ENCODE results near the gene CNIH1.
"Not testable (repeated sequence)": the region's sequence is repeated elsewhere in the genome, so short reads cannot be mapped to it uniquely, and the experiment has no call there.

The CNIH1 gene

GRCh38 chr14:54465654-54466053 is 24.5 kb upstream of the CNIH1 start:
- no peak for DNase-seq

GRCh38 chr14:54462048-54462447 is 20.9 kb upstream of the CNIH1 start:
- no peak for DNase-seq

DNA sequence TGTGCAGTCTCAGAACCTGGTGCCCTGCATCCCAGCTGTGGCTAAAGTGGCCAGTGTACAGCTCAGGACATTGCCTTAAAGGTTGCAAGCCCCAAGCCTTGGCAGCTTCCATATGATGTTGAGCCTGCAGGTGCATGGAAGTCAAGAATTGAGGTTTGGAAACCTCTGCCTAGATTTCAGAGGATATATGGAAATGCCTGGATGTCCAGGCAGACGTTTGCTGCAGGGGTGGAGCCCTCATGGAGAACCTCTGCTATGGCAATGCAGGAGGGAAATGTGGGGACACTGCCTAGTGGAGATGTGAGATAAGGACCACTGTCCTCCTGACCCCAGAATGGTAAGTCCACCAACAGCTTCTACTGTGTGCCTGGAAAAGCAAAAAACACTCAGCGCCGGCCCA is 17.9 kb upstream of the CNIH1 start:
- DNase-seq, result no peak

DNA sequence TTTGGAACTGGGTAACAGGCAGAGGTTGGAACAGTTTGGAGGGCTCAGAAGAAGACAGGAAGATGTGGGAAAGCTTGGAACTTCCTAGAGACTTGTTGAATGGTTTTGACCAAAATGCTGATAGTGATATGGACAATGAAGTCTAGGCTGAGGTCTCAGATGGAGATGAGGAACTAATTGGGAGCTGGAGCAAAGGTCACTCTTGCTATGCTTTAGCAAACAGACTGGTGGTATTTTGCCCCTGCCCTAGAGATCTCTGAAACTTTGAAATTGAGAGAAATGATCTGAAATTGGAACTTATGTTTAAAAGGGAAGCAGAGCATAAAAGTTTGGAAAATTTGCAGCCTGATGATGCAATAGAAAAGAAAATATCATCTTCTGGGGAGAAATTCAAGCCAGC is 17.4 kb upstream of the CNIH1 start:
- not testable (repeated sequence) for DNase-seq

DNA sequence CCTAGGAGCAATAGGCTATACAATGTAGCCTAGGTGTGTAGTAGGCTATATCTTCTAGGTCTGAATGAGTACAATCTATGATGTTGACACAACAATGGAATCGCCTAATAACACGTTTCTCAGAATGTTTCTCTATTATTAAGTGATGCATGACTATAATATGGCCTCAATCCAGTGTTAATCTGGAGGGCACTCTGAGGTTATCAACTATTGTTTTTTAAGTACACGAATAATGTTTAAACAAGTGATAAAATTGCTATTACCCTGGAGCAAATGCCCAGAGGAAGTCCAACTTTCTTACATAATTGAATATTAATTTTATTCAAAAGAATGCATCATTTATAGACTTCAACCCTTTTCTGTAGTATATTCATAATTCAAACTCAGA is 16.4 kb upstream of the CNIH1 start:
- DNase-seq, result no peak

DNA sequence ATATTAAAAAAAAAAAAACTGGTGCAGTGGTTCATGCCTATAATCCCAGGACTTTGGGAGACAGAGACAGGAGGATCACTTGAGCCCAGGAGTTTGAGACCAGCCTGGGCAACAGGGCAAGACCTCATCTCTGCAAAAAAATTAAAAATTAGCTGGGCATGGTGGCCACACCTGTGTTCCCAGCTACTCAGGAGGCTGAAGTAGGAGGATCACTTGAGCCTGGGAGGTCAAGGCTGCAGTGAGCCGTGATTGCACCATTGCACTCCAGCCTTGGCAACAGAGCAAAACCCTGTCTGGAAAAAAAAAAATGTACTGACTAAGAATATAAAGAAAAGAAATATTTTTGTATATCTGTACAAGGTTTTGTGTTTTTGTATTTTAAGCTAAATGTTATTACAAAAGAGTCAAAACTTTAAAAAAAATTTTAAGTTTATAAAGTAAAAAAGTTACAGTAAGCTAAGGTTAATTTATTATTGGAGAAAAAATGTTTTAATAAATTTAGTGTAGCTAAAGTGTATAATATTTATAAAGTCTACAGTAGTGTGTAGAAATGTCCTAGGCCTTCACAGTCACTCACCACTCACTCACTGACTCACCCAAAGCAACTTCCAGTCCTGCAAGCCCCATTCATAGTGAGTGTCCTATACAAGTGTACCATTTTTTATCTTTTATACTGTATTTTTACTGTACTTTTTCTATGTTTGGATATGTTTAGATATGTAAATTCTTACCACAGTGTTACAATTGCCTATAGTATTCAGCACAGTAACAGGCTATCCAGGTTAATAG is 15.8 kb upstream of the CNIH1 start:
- not testable (repeated sequence) for DNase-seq

- no peak for DNase-seq
Measured at GRCh38 chr14:54455363-54455762, 14.2 kb upstream of the CNIH1 start.

- DNase-seq, result peak; percentile 39
Measured at GRCh38 chr14:54453990-54454389, 12.8 kb upstream of the CNIH1 start.

GRCh38 chr14:54453252-54453651 is 12.1 kb upstream of the CNIH1 start:
- DNase-seq, result no peak

DNA sequence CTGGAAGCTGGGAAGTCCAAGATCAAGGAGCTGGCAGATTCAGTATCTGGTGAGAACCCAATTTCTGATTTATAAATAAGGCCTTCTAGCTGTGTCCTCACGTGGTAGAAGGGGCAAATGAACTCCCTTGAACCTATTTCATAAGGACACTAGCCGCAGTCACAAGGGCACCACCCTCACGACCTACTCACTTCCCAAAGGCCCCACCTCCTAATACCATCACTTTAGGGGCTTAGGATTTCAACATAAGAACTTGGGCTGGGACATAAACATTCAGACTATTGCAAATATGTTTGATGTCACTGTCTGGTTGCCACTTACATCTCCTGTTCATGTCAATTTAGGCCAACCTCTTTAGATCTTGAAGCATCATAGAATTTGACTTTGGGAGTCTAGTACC is 10.8 kb upstream of the CNIH1 start:
- no peak for DNase-seq

GRCh38 chr14:54451121-54451601 is 10.0 kb upstream of the CNIH1 start:
- DNase-seq, result no peak

- peak; percentile 69 for DNase-seq
Measured at GRCh38 chr14:54450535-54450934, 9.4 kb upstream of the CNIH1 start.

GRCh38 chr14:54447231-54447692 is 6.1 kb upstream of the CNIH1 start:
- no peak for DNase-seq

- DNase-seq, result no peak
Measured at GRCh38 chr14:54446161-54446693, 5.1 kb upstream of the CNIH1 start.

DNA sequence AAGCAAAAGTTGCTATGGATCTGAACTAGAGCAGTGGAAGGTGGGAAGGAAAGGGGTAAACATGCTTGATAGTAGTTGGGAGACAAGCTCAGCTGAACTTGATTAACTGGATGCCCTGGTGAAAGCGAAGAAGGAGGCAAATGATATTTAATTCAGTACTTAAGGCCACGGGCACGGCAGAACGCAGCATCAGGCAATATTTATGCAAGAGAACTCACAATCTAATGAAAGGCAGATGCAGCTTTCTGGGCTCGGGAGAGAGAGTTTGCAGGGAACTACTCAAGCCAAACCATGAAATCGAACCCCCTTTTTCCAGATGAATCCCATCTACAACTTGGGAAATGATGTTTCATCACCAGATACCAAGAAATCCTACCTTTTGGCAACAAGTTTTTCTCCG is 3.5 kb upstream of the CNIH1 start:
- DNase-seq, result no peak

GRCh38 chr14:54443981-54444380 is 2.8 kb upstream of the CNIH1 start:
- no peak for DNase-seq

DNA sequence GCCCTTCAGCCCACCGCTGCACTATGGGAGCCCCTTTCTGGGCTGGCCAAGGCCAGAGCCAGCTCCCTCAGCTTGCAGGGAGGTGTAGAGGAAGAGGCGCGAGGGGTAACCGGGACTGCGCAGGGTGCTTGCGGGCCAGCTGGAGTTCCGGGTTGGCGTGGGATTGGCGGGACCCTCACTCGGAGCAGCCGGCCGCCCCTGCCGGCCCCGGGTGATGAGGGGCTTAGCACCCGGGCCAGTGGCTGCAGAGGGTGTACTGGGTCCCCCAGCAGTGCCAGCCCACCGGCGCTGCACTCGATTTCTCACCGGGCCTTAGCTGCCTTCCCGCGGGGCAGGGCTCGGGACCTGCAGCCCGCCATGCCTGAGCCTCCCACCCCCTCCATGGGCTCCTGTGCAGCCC is 1.8 kb upstream of the CNIH1 start:
- DNase-seq, result not testable (repeated sequence)

- no peak for DNase-seq
Measured at GRCh38 chr14:54440476-54440872, 700 bp downstream of the CNIH1 start.

DNA sequence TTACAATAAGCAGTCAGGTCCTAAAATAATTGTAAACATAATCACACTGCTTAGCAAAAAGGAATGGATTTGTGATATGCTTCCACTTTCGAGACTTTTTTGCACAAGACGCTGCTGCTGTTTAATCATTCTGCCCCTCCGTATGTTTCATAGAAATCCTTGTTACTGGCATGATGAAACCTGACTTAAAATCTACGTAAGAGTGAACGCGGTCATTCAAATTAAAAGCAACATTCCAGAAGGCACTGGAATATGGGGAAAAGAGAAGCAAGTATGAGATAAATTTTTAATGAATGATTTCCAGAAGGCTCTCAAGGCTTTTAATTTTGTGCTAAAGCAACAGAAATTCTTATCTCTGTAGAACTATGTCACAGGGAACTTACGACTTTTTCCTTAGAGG is 1.1 kb downstream of the CNIH1 start:
- peak; percentile 35 for DNase-seq

DNA sequence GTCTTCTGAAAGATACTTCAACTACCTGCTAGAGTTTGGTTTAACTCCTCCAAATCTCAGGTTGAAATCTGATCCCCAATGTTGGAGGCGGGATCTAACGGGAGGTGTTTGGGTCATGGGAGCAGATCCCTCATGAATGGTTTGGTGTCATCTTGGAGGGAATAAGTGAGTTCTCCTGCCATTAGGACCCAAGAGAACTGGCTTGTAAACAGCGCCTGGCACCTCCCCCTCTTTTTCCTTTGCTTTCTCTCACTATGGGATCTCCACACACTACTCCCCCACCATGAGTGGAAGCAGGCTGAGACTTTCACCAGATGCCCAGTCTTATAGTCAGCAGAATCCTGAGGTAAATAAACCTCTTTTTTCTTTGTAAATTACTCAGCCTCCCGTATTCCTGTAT is 2.5 kb downstream of the CNIH1 start:
- no peak for DNase-seq

- DNase-seq, result not testable (repeated sequence)
Measured at GRCh38 chr14:54437954-54438353, 3.2 kb downstream of the CNIH1 start.

- DNase-seq, result peak; percentile 71
Measured at GRCh38 chr14:54435500-54435981, 5.6 kb downstream of the CNIH1 start.

- DNase-seq, result no peak
Measured at GRCh38 chr14:54428527-54428926, 12.6 kb downstream of the CNIH1 start.

DNA sequence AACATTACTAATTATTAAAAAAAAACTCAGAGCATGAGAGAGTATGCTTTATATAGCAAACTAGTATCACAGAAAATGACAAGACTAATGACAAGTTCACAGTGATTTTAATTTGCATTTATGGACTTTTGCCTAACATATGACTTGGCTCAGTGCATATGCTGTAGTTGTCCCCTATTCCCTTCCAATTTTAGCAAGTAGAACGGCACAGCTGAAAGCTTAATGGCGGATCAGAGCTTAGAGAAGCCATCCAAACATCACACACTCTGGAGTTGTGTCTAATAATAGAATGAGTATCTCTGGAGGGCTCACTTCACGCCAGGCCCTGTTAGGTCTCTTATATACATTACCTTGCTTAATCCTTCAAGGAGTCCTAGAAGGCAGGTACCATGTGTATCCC is 13.3 kb downstream of the CNIH1 start:
- no peak for DNase-seq
